Left lung (tissue), 10 donors: ENCODE measurements around the gene SPACA1. TPM values are rescaled to one million over a fixed set of nuclear protein-coding genes. Genes with fewer than 3 reads are reported as not detected.

ENCODE experiments used
- ATAC-seq: fragments of 200-7000 bp; cut with Tn5 transposase; one replicate; pipeline ENCODE4 v1.9.1; 2020; ENCODE audit warnings: moderate library complexity
- DNase-seq, 4 donors: peaks; one replicate each; pipeline ENCODE4 v3.0.0-alpha.2; 2013 to 2020
- H3K27ac ChIP-seq, 2 donors: fragments of 200-600 bp; sonication (generic) in 1 of 2; one replicate each; pipeline versions ENCODE4 v1.5.0 to v1.8.0; 2020 to 2021
- H3K27me3 ChIP-seq, 2 donors: fragments of 200-600 bp; sonication (generic) in 1 of 2; one replicate each; pipeline versions ENCODE4 v1.5.0 to v1.8.0; 2020 to 2021
- H3K36me3 ChIP-seq, 2 donors: fragments of 200-600 bp; sonication (generic) in 1 of 2; one replicate each; pipeline versions ENCODE4 v1.5.0 to v1.8.0; 2020 to 2021
- H3K4me1 ChIP-seq, 2 donors: fragments of 200-600 bp; one replicate each; pipeline ENCODE4 v1.8.0; 2021
- H3K4me3 ChIP-seq, 2 donors: fragments of 200-600 bp; sonication (generic) in 1 of 2; one replicate each; pipeline versions ENCODE4 v1.5.0 to v1.8.0; 2020 to 2021; ENCODE audit warnings: mild to moderate bottlenecking in 1 of 2
- H3K9me3 ChIP-seq, 2 donors: fragments of 200-600 bp; sonication (generic) in 1 of 2; one replicate each; pipeline versions ENCODE4 v1.5.0 to v1.8.0; 2020 to 2021
- intact Hi-C, 2 donors: fragments of 100-400 bp; cut with DNase I; formaldehyde crosslinking; loops; one replicate each; pipeline versions ENCODE4 v1.11.2 to v1.14.2; 2022
- polyA plus RNA-seq, 6 donors: library from polyadenylated mRNA; unstranded; fragments of 120-200 nt; gene quantifications; one replicate each; pipeline ENCODE4 v1.2.1, GENCODE V29; 2013; ENCODE audit not compliant: insufficient read length in 6 of 6
- total RNA-seq, 2 donors: library from RNA; stranded (reverse); fragmentation: NEBNext Ultra II Directional; extraction: Animal tissue kit (Norgen Biotek cat#: 25700); gene quantifications; one replicate each; pipeline ENCODE4 v1.2.1, GENCODE V29; 2021
- TF ChIP-seq, protein P1 (sequence below), 2 donors: fragments of 200-600 bp; sonication (generic) in 1 of 2; IDR thresholded peaks; one replicate each; pipeline versions ENCODE4 v1.5.0 to v1.8.0; 2021; ENCODE audit warnings: antibody characterized with exemption in 2 of 2
- donor health status: DM: no; HTN: yes; CAD: no.
- donor health status: DM: no; HTN: no; CAD: no.

The SPACA1 gene
- total and polyA plus RNA-seq, 8 donors, result not detected

DNA sequence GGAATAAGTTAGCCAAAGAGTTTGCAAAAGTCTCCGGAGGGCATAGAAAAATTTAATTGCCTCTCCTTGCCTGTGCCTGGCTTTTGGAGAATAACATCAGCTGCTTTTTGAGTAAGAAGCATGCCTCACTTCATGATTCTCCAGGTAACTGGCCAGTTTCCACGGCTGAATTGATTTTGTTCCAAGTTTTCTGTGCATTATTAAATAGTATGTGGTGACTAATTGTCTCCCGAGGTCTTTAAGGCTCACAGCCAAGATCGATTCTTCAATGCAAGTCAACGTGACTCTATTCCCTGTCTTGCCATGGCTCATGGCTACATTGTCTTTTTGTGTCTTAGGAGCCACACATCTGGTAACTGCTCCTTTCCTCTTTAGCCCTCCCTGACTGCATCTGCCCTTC is 64.3 kb downstream of the SPACA1 start:
- DNase-seq (no peak), ATAC-seq (no peak)
- H3K9me3 ChIP-seq, result no peaks in the 10 kb centered on the region
- H3K4me3 ChIP-seq, result no peak overlapping the region
- intact Hi-C loops, result no loop called here
- H3K27me3 ChIP-seq, result no peaks in the 10 kb centered on the region
- no peak overlapping the region for H3K27ac ChIP-seq
- no peaks in the 10 kb centered on the region for H3K36me3 ChIP-seq
- TF ChIP-seq, protein P1, sequence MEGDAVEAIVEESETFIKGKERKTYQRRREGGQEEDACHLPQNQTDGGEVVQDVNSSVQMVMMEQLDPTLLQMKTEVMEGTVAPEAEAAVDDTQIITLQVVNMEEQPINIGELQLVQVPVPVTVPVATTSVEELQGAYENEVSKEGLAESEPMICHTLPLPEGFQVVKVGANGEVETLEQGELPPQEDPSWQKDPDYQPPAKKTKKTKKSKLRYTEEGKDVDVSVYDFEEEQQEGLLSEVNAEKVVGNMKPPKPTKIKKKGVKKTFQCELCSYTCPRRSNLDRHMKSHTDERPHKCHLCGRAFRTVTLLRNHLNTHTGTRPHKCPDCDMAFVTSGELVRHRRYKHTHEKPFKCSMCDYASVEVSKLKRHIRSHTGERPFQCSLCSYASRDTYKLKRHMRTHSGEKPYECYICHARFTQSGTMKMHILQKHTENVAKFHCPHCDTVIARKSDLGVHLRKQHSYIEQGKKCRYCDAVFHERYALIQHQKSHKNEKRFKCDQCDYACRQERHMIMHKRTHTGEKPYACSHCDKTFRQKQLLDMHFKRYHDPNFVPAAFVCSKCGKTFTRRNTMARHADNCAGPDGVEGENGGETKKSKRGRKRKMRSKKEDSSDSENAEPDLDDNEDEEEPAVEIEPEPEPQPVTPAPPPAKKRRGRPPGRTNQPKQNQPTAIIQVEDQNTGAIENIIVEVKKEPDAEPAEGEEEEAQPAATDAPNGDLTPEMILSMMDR (IDR thresholded peaks at IDR 0.05), result no peak
- no peaks in the 10 kb centered on the region for H3K4me1 ChIP-seq

DNA sequence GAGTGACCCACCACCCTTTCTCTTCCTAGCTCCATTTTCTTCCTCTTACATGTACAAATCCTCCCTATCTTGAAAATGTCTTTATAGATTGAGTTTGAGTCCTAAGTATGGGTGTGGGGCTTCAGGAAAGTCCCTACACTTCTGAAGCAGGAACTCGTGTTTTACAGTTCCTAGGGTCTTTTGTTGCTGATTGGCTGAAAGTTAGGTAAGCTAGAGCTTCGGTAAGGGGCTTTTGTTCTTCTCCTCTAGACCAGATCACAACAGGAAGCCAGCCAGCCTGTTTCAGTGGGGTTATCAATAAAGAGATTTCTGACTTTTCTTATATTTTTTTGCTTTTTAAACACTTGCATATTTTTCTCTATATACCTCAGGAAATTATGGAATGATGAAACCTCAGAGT is 67.2 kb downstream of the SPACA1 start:
- TF ChIP-seq, protein P1 (IDR thresholded peaks at IDR 0.05), result no peak
- no peak for DNase-seq
- no peaks in the 10 kb centered on the region for H3K36me3 ChIP-seq
- H3K4me1 ChIP-seq, result no peaks in the 10 kb centered on the region
- H3K4me3 ChIP-seq, result no peak overlapping the region
- intact Hi-C loops, result no loop called here
- H3K27ac ChIP-seq, result no peak overlapping the region
- H3K9me3 ChIP-seq, result no peaks in the 10 kb centered on the region
- no peaks in the 10 kb centered on the region for H3K27me3 ChIP-seq
- ATAC-seq, result no peak

DNA sequence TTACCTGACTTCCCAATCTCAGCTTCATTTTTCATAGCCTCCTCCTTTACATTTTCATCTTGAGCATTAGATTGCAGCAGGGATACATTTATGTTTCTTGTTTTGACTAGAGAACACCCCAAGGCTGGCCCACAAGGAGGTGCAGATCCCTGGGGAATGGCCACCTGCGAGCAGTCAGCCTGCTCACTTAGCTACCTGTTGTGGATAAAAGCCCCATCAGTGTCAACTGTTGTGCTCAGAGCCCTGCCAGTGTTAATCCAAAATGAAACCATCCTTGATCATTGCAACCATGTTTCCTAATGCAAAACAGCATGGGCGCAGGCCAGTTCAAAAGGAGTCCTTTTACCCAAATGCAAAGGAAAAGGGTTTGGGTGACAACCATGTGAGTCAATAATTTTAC is 67.7 kb downstream of the SPACA1 start:
- TF ChIP-seq, protein P1 (IDR thresholded peaks at IDR 0.05), result no peak
- Histone ChIP-seq H3K9me3 (no peaks in the 10 kb centered on the region), H3K27ac (no peak overlapping the region), H3K4me3 (no peak overlapping the region), H3K27me3 (no peaks in the 10 kb centered on the region), H3K4me1 (no peaks in the 10 kb centered on the region), H3K36me3 (no peaks in the 10 kb centered on the region)
- no peak for DNase-seq
- intact Hi-C loops, result no loop called here
- ATAC-seq, result no peak

DNA sequence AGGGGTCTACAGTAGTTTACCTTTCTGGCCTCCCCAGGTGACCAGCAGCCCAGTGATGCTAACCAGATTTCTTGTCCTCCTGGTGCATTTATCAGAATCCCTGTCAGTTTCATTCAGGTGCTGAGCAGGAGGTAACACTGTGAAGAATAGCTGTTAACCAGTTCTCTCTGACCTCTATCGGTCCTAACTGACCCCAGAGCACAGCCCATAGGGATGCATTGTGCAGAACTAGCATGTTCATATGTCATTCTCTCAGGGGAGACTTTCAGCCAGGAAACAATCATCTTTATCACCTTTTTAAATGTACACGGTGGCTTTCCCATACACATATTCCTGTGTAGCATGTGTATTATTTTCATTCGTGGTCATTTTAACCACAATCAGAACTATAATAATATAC is 68.6 kb downstream of the SPACA1 start:
- Histone ChIP-seq H3K27me3 (no peaks in the 10 kb centered on the region), H3K27ac (no peak overlapping the region), H3K4me1 (no peaks in the 10 kb centered on the region), H3K36me3 (no peaks in the 10 kb centered on the region), H3K9me3 (no peaks in the 10 kb centered on the region), H3K4me3 (no peak overlapping the region)
- intact Hi-C loops, result no loop called here
- no peak for DNase-seq
- TF ChIP-seq, protein P1 (IDR thresholded peaks at IDR 0.05), result no peak
- no peak for ATAC-seq

Other genes starting within 250 kb of the SPACA1 start
- 10 to 100 TPM; 16.4 to 29.8 TPM for gene CNR1, start 118.5 kb downstream of the SPACA1 start, total RNA-seq
- gene CNR1, start 118.5 kb downstream of the SPACA1 start, polyA plus RNA-seq, result under 1 TPM; 0.13 to 0.30 (median 0.17) TPM